Astrocyte (in vitro differentiated cells and primary cell): Measurements from ENCODE around the gene MESP2. TPM values are rescaled to one million over a fixed set of nuclear protein-coding genes. Genes with fewer than 3 reads are reported as not detected.
A peak's percentile ranks its signal among the peaks of the same experiment; 100 is the strongest.

Source experiments
- DNase-seq: peaks from one replicate; pipeline ENCODE4 v3.0.0-alpha.2; 2010; ENCODE audit warnings: low read depth
- FAIRE-seq: peaks from 2 replicates; lab custom pipeline; 2011; peaks lifted over from hg19 to GRCh38; lab: Jason Lieb, UNC
- H2AFZ ChIP-seq: 2 replicates; pipeline ENCODE4 v1.6.0; 2012; ENCODE audit warnings: low read depth, low read length, inconsistent platforms
- H3K27ac ChIP-seq: 2 replicates; pipeline ENCODE4 v1.5.1; 2011; ENCODE audit warnings: low read depth, low read length, inconsistent platforms
- H3K27me3 ChIP-seq: 2 replicates; pipeline ENCODE4 v1.6.0; 2011; ENCODE audit warnings: low read length, inconsistent platforms; ENCODE audit not compliant: insufficient read depth
- H3K36me3 ChIP-seq: 2 replicates; pipeline ENCODE4 v1.5.1; 2011; ENCODE audit warnings: low read length, inconsistent platforms; ENCODE audit not compliant: insufficient read depth
- H3K4me1 ChIP-seq: 2 replicates; pipeline ENCODE4 v1.5.1; 2011; ENCODE audit warnings: low read length, inconsistent platforms; ENCODE audit not compliant: insufficient read depth
- H3K4me2 ChIP-seq: 2 replicates; pipeline ENCODE4 v1.6.0; 2012; ENCODE audit warnings: low read length, inconsistent platforms
- H3K4me3 ChIP-seq: 2 replicates; pipeline ENCODE4 v1.5.1; 2011; ENCODE audit warnings: low read depth, mild to moderate bottlenecking, low read length, inconsistent platforms; ENCODE audit not compliant: insufficient read depth
- H3K79me2 ChIP-seq: 2 replicates; pipeline ENCODE4 v1.6.0; 2012; ENCODE audit warnings: mild to moderate bottlenecking, low read length, inconsistent platforms; ENCODE audit not compliant: insufficient read depth
- H3K9ac ChIP-seq: 2 replicates; pipeline ENCODE4 v1.6.0; 2012; ENCODE audit warnings: mild to moderate bottlenecking, low read length, inconsistent platforms
- H3K9me3 ChIP-seq: 2 replicates; pipeline ENCODE4 v1.5.1; 2012; ENCODE audit warnings: low read depth, mild to moderate bottlenecking, low read length, inconsistent platforms; ENCODE audit not compliant: insufficient read depth
- H4K20me1 ChIP-seq: 2 replicates; pipeline ENCODE4 v1.6.0; 2012; ENCODE audit warnings: low read length, inconsistent platforms; ENCODE audit not compliant: insufficient read depth
- H3K27ac Mint-ChIP-seq: one replicate; pipeline ENCODE4 v1.8.0; 2021; ENCODE audit warnings: mild to moderate bottlenecking, mixed read lengths; ENCODE audit not compliant: unreplicated experiment
- H3K27me3 Mint-ChIP-seq: one replicate; pipeline ENCODE4 v1.8.0; 2021; ENCODE audit warnings: low read depth, mixed read lengths; ENCODE audit not compliant: unreplicated experiment
- H3K36me3 Mint-ChIP-seq: one replicate; pipeline ENCODE4 v1.8.0; 2021; ENCODE audit warnings: low read depth, mixed read lengths; ENCODE audit not compliant: unreplicated experiment
- H3K4me1 Mint-ChIP-seq: one replicate; pipeline ENCODE4 v1.8.0; 2021; ENCODE audit warnings: low read depth, mixed read lengths; ENCODE audit not compliant: unreplicated experiment
- H3K4me3 Mint-ChIP-seq: one replicate; pipeline ENCODE4 v1.8.0; 2021; ENCODE audit warnings: mild to moderate bottlenecking, moderate library complexity, mixed read lengths; ENCODE audit not compliant: unreplicated experiment
- H3K9me3 Mint-ChIP-seq: one replicate; pipeline ENCODE4 v1.8.0; 2021; ENCODE audit warnings: mild to moderate bottlenecking, mixed read lengths; ENCODE audit not compliant: unreplicated experiment
- EZH2 ChIP-seq: IDR thresholded peaks from 2 replicates; pipeline ENCODE4 v1.6.1; 2012; ENCODE audit warnings: mild to moderate bottlenecking, low read length, inconsistent platforms; ENCODE audit not compliant: insufficient read depth
- total RNA-seq: library from RNA; stranded (reverse); gene quantifications from 2 replicates; pipeline ENCODE4 v1.2.1, GENCODE V29; 2021
- TF ChIP-seq, protein P1 (sequence below): IDR thresholded peaks from 2 replicates; pipeline ENCODE4 v1.5.1; 2011; ENCODE audit warnings: low read depth, mild to moderate bottlenecking, inconsistent platforms, low read length, moderate library complexity; ENCODE audit not compliant: insufficient read depth

Gene MESP2
- total RNA-seq, 1 donor from 2014 or later, result not detected

DNA sequence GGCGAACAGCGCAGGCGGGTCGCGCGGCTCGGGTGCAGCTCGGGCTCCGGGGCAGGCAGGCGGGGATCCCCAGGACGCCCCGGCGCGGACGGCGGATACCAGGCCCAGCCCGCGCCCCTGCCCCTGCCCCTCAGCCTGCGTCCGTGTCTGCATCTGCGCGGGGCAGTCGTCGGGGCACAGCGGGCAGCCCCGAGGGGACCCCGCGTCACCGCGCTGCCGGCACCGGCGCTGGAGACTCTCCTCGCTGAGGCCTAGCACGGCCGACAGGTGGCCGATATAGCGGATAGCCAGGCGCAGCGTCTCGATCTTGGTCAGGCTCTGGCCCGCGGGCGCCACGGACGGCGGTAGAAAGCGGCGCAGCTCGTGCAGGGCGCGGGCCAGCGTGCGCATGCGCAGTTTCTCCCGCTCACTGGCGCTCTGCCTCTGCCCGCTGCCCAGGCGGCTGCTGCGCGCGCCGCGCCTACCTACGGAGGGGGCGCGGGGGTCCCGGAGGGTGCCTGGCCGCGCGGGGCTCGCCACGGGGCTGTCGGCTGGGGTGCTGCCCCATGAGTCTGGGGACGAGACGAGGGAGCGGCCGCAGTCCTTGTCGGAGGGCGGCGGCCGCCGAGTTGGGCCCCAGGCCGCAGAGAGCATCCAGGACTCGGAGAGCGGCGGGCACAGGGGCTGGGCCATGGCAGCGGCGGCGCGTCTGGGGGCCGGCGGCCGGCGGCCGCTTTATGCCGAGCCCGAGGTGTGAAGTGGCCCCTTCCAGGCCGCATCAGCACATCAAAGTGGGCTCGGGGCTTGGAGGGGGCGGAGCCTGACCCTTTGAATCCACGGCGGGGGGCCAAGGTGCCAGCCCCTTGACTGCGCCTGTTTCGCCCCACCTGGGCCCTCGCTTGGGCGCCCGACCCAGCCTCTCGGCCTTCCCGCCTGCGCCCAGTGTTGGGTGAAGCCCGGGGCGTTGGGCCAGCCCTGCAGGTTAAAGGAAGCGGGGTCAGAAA lies 25.3 kb upstream of the MESP2 start, which contains the start of gene MESP1:
Gene MESP1, minus strand, starts transcription at position 690 of the 983 bp plus-strand sequence. Its CDS starts 18 bp downstream, at position 672.
- no peak within 1 kb of the TSS for H3K27ac ChIP-seq
- FAIRE-seq, result no peak
- H3K79me2 ChIP-seq, result no peaks in the 10 kb centered on the region

DNA sequence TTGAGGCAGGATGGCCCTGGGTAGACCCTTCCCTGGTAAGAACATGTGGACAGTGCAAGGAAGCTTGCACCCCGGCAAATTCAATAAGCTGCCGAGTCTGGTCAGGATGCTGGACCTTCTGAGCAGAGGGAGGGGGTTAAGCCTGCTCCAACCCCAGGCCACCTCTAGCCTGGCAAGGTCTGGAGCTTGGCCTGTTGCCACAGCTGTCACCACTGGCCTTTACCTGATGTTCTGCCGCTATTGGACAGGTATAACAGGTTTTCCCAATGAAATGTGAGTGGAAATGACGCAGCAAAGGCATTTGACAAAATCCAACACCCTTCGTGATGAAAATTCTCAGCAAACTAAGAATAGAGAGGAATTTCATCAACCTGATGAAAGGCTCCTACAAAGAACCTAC lies 24.4 kb upstream of the MESP2 start:
- H3K4me1 ChIP-seq, result peaks cover 6% of the 10 kb centered on the region
- no peak for FAIRE-seq
- Mint-ChIP-seq H3K9me3 (no peaks in the 10 kb centered on the region), H3K27me3 (peaks cover 50% of the 10 kb centered on the region), H3K27ac (no peak overlapping the region), H3K36me3 (no peaks in the 10 kb centered on the region), H3K4me3 (peak overlapping the region; percentile 34), H3K4me1 (no peaks in the 10 kb centered on the region)
- peaks cover 33% of the 10 kb centered on the region for H3K27me3 ChIP-seq
- no peak overlapping the region for H3K27ac ChIP-seq
- H3K36me3 ChIP-seq, result no peaks in the 10 kb centered on the region
- peak overlapping the region; percentile 88 for H3K4me2 ChIP-seq
- DNase-seq, result no peak
- TF ChIP-seq EZH2, result no peak
- TF ChIP-seq, protein P1, sequence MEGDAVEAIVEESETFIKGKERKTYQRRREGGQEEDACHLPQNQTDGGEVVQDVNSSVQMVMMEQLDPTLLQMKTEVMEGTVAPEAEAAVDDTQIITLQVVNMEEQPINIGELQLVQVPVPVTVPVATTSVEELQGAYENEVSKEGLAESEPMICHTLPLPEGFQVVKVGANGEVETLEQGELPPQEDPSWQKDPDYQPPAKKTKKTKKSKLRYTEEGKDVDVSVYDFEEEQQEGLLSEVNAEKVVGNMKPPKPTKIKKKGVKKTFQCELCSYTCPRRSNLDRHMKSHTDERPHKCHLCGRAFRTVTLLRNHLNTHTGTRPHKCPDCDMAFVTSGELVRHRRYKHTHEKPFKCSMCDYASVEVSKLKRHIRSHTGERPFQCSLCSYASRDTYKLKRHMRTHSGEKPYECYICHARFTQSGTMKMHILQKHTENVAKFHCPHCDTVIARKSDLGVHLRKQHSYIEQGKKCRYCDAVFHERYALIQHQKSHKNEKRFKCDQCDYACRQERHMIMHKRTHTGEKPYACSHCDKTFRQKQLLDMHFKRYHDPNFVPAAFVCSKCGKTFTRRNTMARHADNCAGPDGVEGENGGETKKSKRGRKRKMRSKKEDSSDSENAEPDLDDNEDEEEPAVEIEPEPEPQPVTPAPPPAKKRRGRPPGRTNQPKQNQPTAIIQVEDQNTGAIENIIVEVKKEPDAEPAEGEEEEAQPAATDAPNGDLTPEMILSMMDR, result no peak
- no peak overlapping the region for H3K9ac ChIP-seq
- no peaks in the 10 kb centered on the region for H3K79me2 ChIP-seq
- no peaks in the 10 kb centered on the region for H3K9me3 ChIP-seq
- H3K4me3 ChIP-seq, result peak overlapping the region; percentile 62
- H2AFZ ChIP-seq, result no peak overlapping the region
- H4K20me1 ChIP-seq, result no peaks in the 10 kb centered on the region

More for the DNA sequence above, 25.3 kb upstream of the MESP2 start, which contains the start of gene MESP1:
- peaks cover 49% of the 10 kb centered on the region for H3K27me3 Mint-ChIP-seq
- Histone ChIP-seq H2AFZ (peak within 1 kb of the TSS; percentile 88), H3K4me2 (peak within 1 kb of the TSS; percentile 88), H3K9me3 (no peaks in the 10 kb centered on the region), H3K36me3 (no peaks in the 10 kb centered on the region), H3K4me3 (peak within 1 kb of the TSS; percentile 62), H3K4me1 (peaks cover 6% of the 10 kb centered on the region), H3K9ac (peak within 1 kb of the TSS; percentile 69), H3K27me3 (peaks cover 36% of the 10 kb centered on the region), H4K20me1 (no peaks in the 10 kb centered on the region)
- H3K9me3 Mint-ChIP-seq, result no peaks in the 10 kb centered on the region
- H3K36me3 Mint-ChIP-seq, result no peaks in the 10 kb centered on the region
- peak within 1 kb of the TSS; percentile 34 for H3K4me3 Mint-ChIP-seq
- no peak for TF ChIP-seq EZH2
- TF ChIP-seq, protein P1, result peak; percentile 18
- H3K27ac Mint-ChIP-seq, result no peak within 1 kb of the TSS
- H3K4me1 Mint-ChIP-seq, result no peaks in the 10 kb centered on the region
- peak; percentile 67 for DNase-seq
